Measurements from ENCODE around the gene PTP4A1.

Gene PTP4A1

DNA sequence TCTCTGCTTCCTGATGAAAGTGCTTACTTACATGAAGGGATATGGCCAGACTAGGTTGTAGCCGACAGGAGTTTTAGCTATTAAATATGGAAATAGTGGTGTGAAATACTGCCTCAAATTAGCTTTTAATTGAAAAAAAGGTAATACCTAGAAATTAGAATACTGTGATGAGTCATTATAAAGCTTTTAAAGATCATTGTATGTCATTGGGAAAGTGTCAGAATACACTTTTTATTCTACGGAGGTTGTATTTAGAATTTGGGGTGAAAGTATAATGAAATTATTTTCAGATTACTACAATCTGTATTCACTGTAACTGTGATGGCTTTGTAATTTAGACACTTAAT is 2.2 kb downstream of the PTP4A1 start:
- no peak for DNase-seq (ENCODE audit: extremely low read depth, low read depth)
- TF ChIP-seq, protein P1, sequence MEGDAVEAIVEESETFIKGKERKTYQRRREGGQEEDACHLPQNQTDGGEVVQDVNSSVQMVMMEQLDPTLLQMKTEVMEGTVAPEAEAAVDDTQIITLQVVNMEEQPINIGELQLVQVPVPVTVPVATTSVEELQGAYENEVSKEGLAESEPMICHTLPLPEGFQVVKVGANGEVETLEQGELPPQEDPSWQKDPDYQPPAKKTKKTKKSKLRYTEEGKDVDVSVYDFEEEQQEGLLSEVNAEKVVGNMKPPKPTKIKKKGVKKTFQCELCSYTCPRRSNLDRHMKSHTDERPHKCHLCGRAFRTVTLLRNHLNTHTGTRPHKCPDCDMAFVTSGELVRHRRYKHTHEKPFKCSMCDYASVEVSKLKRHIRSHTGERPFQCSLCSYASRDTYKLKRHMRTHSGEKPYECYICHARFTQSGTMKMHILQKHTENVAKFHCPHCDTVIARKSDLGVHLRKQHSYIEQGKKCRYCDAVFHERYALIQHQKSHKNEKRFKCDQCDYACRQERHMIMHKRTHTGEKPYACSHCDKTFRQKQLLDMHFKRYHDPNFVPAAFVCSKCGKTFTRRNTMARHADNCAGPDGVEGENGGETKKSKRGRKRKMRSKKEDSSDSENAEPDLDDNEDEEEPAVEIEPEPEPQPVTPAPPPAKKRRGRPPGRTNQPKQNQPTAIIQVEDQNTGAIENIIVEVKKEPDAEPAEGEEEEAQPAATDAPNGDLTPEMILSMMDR (IDR thresholded peaks at IDR 0.05; ENCODE audit: low read depth, low read length) = no peak

DNA sequence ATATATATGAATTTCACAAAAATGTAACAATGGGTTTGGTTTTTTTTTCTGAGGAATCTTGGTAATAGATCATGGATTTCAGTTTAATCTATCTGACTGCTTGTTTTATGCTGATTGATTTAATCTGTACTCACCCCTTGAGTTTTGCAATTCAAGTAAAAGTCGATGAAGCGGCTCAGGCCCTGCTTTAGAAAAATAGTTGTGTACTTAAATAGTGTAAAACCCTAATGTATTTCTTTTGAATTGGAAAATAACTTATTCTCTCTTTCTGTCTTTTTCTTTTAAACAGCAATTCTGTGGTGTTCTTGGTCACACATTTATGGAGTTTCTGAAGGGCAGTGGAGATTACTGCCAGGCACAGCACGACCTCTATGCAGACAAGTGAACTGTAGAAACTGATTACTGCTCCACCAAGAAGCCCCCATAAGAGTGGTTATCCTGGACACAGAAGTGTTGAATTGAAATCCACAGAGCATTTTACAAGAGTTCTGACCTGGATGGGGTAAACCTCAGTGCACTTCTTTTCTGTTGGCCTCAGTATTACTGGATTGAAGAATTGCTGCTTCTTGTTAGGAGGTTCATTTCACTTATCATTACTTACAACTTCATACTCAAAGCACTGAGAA is 4.0 kb downstream of the PTP4A1 start:
- TF ChIP-seq, protein P1 (IDR thresholded peaks at IDR 0.05; ENCODE audit: low read depth, low read length) = no peak
- no peak for DNase-seq (ENCODE audit: extremely low read depth, low read depth)

DNA sequence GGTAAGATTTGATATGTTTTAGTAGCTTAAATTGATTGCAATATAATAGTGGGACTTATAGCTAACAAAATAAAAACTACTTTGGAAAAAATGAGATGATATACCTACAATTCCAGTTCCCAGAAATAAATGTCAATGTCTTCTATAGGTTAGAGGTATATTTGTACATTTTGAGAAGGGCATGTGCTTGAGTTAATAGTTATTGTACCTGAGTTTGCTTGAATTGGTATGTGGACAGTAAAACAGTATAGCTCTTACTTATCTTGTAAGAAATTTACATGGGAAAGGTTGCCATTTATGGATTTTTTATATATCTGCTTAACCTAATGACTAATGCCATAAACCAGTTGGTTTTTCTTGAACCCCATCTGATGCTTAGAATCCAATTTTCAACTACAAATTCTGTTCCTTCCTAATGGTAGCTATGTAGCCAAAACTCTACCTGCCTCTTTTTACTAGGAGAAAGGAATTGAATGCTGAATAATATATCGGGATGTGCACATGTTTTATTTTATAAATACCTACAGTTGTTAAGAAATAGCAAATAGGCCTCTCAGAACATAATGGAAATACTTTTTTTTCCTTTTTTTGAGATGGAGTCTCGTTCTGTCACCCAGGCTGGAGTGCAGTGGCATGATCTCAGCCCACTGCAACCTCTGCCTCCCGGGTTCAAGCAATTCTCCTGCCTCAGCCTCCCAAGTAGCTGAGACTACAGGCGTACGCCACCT is 4.9 kb downstream of the PTP4A1 start:
- no peak for DNase-seq (ENCODE audit: extremely low read depth, low read depth)
- TF ChIP-seq, protein P1 (IDR thresholded peaks at IDR 0.05; ENCODE audit: low read depth, low read length) = no peak

DNA sequence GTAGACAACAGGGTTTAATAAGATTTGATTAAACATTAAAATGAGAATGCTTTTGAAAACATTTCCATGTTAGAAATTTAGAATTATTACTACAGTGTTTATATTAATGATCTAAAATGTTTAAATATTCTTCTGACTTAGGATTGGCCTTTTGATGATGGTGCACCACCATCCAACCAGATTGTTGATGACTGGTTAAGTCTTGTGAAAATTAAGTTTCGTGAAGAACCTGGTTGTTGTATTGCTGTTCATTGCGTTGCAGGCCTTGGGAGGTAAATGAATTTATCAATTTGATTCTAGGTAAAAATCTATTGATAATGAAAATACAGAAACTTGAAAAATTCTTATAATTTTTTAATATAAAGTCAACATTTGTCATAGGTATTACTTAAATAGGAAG is 6.5 kb downstream of the PTP4A1 start:
- DNase-seq (ENCODE audit: extremely low read depth, low read depth) = no peak
- TF ChIP-seq, protein P1 (IDR thresholded peaks at IDR 0.05; ENCODE audit: low read depth, low read length) = no peak

DNA sequence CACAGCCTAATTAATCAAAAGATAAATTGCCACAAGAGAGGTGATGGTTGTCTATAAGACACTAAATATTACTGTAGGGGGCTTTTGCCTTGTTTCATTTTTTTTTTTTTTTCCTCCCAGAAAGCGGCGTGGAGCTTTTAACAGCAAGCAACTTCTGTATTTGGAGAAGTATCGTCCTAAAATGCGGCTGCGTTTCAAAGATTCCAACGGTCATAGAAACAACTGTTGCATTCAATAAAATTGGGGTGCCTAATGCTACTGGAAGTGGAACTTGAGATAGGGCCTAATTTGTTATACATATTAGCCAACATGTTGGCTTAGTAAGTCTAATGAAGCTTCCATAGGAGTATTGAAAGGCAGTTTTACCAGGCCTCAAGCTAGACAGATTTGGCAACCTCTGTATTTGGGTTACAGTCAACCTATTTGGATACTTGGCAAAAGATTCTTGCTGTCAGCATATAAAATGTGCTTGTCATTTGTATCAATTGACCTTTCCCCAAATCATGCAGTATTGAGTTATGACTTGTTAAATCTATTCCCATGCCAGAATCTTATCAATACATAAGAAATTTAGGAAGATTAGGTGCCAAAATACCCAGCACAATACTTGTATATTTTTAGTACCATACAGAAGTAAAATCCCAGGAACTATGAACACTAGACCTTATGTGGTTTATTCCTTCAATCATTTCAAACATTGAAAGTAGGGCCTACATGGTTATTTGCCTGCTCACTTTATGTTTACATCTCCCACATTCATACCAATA is 7.8 kb downstream of the PTP4A1 start:
- TF ChIP-seq, protein P1 (IDR thresholded peaks at IDR 0.05; ENCODE audit: low read depth, low read length) = no peak
- DNase-seq (ENCODE audit: extremely low read depth, low read depth) = no peak

DNA sequence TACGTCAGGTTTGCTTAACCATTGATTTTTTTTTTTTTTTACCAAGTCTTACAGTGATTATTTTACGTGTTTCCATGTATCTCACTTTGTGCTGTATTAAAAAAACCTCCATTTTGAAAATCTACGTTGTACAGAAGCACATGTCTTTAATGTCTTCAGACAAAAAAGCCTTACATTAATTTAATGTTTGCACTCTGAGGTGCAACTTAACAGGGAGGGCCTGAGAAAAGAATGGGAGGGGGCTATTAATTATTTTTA is 8.4 kb downstream of the PTP4A1 start:
- TF ChIP-seq, protein P1 (IDR thresholded peaks at IDR 0.05; ENCODE audit: low read depth, low read length) = no peak
- no peak for DNase-seq (ENCODE audit: extremely low read depth, low read depth)

DNA sequence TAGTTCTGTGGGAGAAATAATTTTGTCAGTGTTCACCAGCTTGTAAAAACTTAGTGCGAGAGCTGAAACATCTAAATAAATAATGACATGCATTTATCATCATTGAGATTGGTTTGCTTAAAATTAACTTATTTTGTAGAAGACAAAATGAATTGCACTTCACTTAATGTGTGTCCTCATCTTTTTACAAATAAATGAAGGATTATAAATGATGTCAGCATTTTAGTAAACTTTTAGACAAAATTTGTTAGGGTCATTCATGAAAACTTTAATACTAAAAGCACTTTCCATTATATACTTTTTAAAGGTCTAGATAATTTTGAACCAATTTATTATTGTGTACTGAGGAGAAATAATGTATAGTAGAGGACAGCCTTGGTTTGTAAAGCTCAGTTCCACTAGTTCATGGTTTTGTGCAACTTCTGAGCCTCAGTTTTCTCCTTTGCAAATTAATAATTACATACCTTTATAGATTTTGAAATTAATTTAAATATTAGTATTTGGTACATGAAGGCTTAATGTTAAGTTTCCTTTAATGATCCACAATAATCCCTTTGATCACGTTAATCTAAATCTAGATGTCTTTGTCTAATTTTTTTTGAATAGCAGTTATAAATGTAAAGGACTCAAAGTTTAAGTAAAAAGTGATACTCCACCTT is 9.2 kb downstream of the PTP4A1 start:
- no peak for DNase-seq (ENCODE audit: extremely low read depth, low read depth)
- TF ChIP-seq, protein P1 (IDR thresholded peaks at IDR 0.05; ENCODE audit: low read depth, low read length) = no peak
